ENCODE data around the gene SMO.
"Not testable (repeated sequence)": the region's sequence is repeated elsewhere in the genome, so short reads cannot be mapped to it uniquely, and the experiment has no call there.

The SMO gene

DNA sequence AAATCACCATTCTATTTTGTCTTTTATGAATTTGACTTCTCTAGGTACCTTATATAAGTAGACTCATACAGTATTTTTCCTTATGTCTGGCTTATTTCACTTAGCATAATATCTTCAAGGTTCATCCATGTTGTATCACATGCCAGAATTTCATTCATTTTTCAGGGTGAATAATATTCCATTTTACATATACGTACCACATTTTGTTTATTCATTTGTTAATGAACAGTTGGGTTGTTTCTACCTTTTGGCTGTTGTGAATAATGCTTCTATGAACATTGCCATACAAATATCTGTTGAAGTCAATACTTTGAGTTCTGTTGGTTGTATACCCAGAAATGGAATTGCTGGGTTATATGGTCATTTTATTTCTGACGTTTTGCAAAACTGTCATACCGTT, 57.1 kb downstream of the SMO start:
- DNase-seq: no peak

DNA sequence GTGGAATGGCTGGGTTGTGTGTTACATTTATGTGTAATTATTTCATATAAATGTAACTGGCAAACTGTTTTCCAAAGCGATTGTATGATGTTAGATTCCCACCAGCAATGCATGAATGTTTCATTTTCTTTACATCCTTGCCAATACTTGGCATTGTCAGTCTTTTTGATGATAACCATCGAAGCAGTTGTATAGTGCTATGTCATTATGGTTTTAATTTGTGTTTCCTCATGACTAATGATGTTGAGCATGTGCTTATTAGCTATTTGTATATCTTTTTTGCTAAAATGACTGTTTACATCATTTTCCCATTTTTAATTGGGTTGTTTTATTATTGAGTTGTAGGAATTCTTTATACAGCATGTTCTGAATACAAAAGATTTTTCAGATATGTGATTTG, 58.7 kb downstream of the SMO start:
- no peak for DNase-seq

DNA sequence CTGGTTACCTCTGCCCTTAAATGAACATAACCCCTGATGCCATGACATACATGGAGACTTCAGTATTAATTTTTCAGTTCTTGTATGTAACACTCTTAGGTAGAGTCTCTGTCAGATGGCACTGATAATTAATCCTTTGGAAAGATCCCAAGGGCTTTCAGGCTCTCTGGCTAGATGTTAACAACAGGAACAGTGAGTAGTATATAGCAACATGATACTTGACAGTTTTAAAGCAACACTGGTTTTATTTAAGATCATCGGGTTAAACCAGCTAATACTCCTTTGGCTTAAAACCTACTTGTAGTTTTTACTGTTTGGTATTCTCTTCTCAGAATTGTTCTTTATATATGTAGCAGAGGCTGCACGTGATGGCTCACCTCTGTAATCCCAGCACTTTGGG, 63.7 kb downstream of the SMO start:
- DNase-seq: no peak

DNA sequence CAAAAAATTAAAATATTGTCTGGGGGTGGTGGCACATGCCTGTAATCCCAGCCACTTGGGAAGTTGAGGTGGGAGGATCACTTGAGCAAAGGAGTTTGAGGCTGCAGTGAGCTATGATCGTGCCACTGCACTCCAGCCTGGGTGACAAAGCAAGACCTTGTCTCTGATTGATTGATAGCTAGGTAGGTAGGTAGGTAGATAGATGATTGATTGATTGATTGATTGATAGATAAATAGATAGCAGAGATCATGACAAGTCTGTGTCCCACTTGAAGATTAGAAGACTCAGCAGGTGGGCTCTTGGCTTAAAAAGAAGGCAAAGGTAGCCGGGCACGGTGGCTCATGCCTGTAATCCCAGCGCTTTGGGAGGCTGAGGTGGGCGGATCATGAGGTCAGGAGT, 64.2 kb downstream of the SMO start:
- not testable (repeated sequence) for DNase-seq

DNA sequence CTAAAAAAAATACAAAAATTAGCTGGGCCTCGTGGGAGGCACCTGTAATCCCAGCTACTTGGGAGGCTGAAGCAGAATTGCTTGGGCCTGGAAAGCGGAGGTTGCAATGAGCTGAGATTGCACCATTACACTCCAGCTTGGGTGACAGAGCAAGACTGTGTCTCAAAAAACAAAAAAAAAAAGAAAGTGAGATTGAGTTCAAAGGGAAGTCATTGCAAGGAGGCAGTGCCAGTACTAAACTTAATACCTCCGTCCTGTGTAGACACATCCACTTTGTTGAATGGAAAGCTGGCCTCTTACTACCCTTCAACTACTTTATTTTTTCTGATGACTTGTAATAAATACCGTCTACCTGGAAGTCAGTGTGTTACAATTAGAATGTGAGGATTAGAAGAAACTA, 67.4 kb downstream of the SMO start:
- no peak for DNase-seq

DNA sequence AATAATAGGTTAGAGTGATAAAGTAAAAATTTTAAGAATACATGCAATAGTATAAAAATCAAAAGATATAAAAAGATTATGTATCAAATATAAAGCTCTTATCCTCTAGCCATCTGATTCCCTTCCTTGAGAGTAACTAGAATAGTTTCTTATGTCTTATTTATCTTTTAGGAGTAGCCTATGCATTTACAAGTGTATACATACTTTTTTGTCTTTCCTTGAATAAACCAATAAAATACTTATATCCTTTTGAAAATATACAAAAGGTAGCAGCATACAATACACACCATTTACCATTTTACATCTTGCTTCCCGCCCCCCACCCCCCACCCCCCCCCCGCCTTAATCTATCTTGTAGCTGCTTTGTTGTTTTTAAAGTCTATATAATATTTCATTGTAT, 67.8 kb downstream of the SMO start:
- no peak for DNase-seq

DNA sequence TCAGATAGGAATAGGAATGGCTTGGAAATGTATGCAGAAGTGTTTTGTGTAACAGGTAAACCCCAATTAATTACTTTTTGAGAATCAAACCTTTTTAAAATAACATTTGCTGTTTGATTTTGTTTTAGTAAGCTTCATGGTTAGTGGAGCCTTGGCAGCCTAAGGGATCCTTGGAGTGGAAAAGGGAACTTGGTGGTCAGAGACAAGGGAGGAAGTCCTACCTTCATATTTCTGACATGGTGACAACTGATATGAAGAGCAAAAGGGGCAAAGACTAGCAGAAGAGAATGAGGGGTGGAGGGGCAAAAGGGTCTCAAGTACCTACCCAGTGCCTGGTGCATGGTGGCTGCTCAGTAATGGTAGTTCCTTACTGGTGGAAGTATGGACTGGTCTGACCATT, 68.7 kb downstream of the SMO start:
- DNase-seq: no peak

DNA sequence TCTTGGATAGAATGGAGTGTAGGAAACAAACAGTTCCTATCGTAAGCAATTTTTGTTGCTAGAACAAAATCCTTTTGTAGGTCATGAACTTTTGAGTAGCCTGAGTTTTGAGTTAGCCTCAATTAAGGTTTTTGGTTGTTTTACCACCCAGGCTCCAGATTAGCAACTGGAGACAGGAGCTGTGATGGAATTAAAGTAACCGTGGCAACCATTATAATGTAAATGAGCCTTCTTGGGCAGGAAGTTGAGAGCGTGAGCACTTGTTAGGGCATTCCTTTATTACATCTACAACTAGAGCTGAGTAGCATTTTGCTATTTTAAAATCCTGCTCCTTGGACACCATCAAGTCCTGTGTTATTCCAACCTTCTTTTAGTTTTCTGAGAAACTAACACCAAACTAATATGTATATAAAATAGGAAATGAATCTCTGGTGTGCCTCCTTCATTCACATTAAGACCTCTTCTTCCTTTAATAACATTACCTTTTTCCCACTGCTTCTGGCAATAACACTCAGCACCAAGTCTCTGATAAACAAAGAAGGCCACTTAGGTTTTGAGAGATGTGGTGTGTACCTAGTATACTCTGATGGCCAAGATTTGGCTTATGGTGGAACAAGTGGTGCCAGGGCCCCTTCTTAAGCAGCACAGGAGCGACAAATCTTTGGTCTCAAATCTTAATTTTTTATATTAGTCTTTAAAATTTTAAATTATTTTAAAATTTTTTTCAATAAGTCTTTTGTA, 70.4 kb downstream of the SMO start:
- DNase-seq: no peak

DNA sequence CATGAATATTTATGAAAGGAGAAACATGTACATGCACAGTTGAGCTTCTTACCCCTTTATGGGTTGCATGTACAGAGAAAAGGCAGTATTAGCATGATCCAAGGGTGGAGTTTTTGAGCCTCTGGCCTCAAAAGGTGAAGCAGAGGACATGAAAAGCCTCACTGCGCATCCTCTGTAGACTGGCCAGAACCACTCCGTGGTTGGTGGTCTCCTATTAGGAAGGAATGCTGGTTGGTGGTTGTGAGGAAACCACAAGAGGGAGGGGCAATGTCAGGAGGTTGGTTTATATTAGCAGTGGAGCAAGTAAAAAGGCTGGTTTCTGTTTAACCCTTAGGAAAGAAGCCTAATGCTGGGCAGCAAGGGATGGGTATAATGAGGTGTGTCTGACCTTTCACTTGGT, 73.9 kb downstream of the SMO start:
- no peak for DNase-seq
